SK-N-SH (cell line): ENCODE results near the gene P4HTM. TPM values are rescaled to one million over a fixed set of nuclear protein-coding genes. Genes with fewer than 3 reads are reported as not detected.

Source experiments
- CTCF ChIA-PET: fragments of 300-600, 350-600 bp; formaldehyde crosslinking; extraction: SDS; loops from one replicate; lab custom pipeline; 2021; lab: Yijun Ruan, JAX
- POLR2A ChIA-PET: fragments of 350-600 bp; sonication (Branson Sonifier 250); formaldehyde crosslinking; extraction: SDS; loops from one replicate; lab custom pipeline; 2020; ENCODE audit warnings: antibody characterized with exemption, inconsistent platforms; lab: Yijun Ruan, JAX
- DNase-seq: peaks from one replicate; pipeline ENCODE4 v3.0.0; 2012
- H2AFZ ChIP-seq: fragments of 200-600 bp; sonication (generic); 2 replicates; pipeline ENCODE4 v1.8.1; 2016; ENCODE audit warnings: antibody characterized with exemption, mild to moderate bottlenecking, low read depth
- H3F3A ChIP-seq: fragments of 200-600 bp; sonication (generic); replicated peaks from 2 replicates; pipeline ENCODE3; 2016; ENCODE audit warnings: antibody characterized with exemption, mild to moderate bottlenecking; ENCODE audit not compliant: insufficient read depth
- H3K27ac ChIP-seq, 2 experiments: fragments of 200-500 bp in 1 of 2; fragments of 200-600 bp in 1 of 2; sonication (Bioruptor generic) in 1 of 2; sonication (generic), shearing (Covaris generic) in 1 of 2; 2 replicates each; pipeline versions ENCODE4 v1.5.1 to v1.6.1; 2014 to 2016; ENCODE audit warnings: low read depth in 2 of 2, inconsistent platforms in 1 of 2, low read length in 1 of 2, mild to moderate bottlenecking in 1 of 2, mixed read lengths in 1 of 2
- H3K27me3 ChIP-seq: fragments of 200-600 bp; sonication (generic), shearing (Covaris generic); 2 replicates; pipeline ENCODE4 v1.6.1; 2016; ENCODE audit warnings: mixed run types; ENCODE audit not compliant: insufficient read depth
- H3K36me3 ChIP-seq, 2 experiments: fragments of 200-500 bp in 1 of 2; fragments of 200-600 bp in 1 of 2; sonication (Bioruptor generic) in 1 of 2; sonication (generic) in 1 of 2; replicated peaks in 1 of 2; 2 replicates each; pipeline versions ENCODE3 to v1.5.1; 2014 to 2016; ENCODE audit warnings: low read length in 1 of 2, mild to moderate bottlenecking in 1 of 2; ENCODE audit not compliant: insufficient read depth in 2 of 2, control insufficient read depth in 1 of 2
- H3K4me1 ChIP-seq, 2 experiments: fragments of 200-500 bp in 1 of 2; fragments of 200-600 bp in 1 of 2; sonication (Bioruptor generic) in 1 of 2; sonication (generic), shearing (Covaris generic) in 1 of 2; 2 replicates each; pipeline versions ENCODE4 v1.5.1 to v1.6.1; 2014 to 2016; ENCODE audit warnings: low read depth in 1 of 2, low read length in 1 of 2, mixed run types in 1 of 2; ENCODE audit not compliant: insufficient read depth in 2 of 2, control insufficient read depth in 1 of 2
- H3K4me2 ChIP-seq: fragments of 200-600 bp; sonication (generic), shearing (Covaris generic); 2 replicates; pipeline ENCODE4 v1.6.1; 2017; ENCODE audit warnings: mixed run types
- H3K4me3 ChIP-seq, 2 experiments: fragments of 200-500 bp in 1 of 2; fragments of 200-600 bp in 1 of 2; sonication (Bioruptor generic) in 1 of 2; sonication (generic), shearing (Covaris generic) in 1 of 2; 2 replicates each; pipeline versions ENCODE4 v1.5.1 to v1.8.1; 2014 to 2016; ENCODE audit warnings: low read depth in 2 of 2, inconsistent platforms in 1 of 2, low read length in 1 of 2, mild to moderate bottlenecking in 1 of 2, mixed read lengths in 1 of 2, moderate library complexity in 1 of 2
- H3K79me2 ChIP-seq: fragments of 200-600 bp; sonication (generic); 2 replicates; pipeline ENCODE4 v1.8.1; 2017; ENCODE audit warnings: mild to moderate bottlenecking; ENCODE audit not compliant: insufficient read depth
- H3K9ac ChIP-seq: fragments of 200-600 bp; sonication (generic); 2 replicates; pipeline ENCODE4 v1.6.1; 2017; ENCODE audit warnings: mixed run types
- H3K9me2 ChIP-seq: fragments of 200-600 bp; sonication (generic); 2 replicates; pipeline ENCODE4 v1.6.1; 2017; ENCODE audit warnings: mixed run types
- H3K9me3 ChIP-seq: fragments of 200-600 bp; sonication (generic); 2 replicates; pipeline ENCODE4 v1.6.1; 2017; ENCODE audit warnings: mixed run types, mild to moderate bottlenecking, moderate library complexity
- H4K20me1 ChIP-seq: fragments of 200-600 bp; sonication (generic); 2 replicates; pipeline ENCODE4 v1.6.1; 2017; ENCODE audit warnings: mild to moderate bottlenecking, mixed run types; ENCODE audit not compliant: insufficient read depth
- EP300 ChIP-seq, 2 experiments: IDR thresholded peaks; 2 replicates each; pipeline versions ENCODE4 v1.4.0 to v1.6.1; 2012; ENCODE audit warnings: borderline replicate concordance in 1 of 2, low read depth in 1 of 2, low read length in 1 of 2
- GABPA ChIP-seq: IDR thresholded peaks from 2 replicates; pipeline ENCODE4 v1.4.0; 2012; ENCODE audit warnings: low read depth, mild to moderate bottlenecking
- GATA2 ChIP-seq: sonication (generic); formaldehyde crosslinking; IDR thresholded peaks from 2 replicates; pipeline ENCODE4 v1.5.0; 2020; ENCODE audit warnings: mild to moderate bottlenecking, missing genetic modification reagents
- NRF1 ChIP-seq: IDR thresholded peaks from 2 replicates; pipeline ENCODE4 v1.6.1; 2012; ENCODE audit warnings: low read depth, mild to moderate bottlenecking, low read length
- POLR2AphosphoS5 ChIP-seq: IDR thresholded peaks from 2 replicates; pipeline ENCODE4 v1.6.1; 2012; ENCODE audit warnings: low read depth, low read length
- RCOR1 ChIP-seq: fragments of 150-350 bp; IDR thresholded peaks from 2 replicates; pipeline ENCODE4 v1.6.1; 2017; ENCODE audit warnings: antibody characterized with exemption, low read length
- TCF12 ChIP-seq: IDR thresholded peaks from 2 replicates; pipeline ENCODE4 v1.4.0; 2012
- WGBS: methylation state at CpG from one replicate; pipeline ENCODE4 v1.1.6; 2017; ENCODE audit warnings: low lambda C conversion rate; 5-methylcytosine and 5-hydroxymethylcytosine counted together
- polyA plus RNA-seq, 3 experiments: library from polyadenylated mRNA; depleted of rRNA; stranded (reverse); fragments of >200 nt; gene quantifications; 2 replicates each; pipeline ENCODE4 v1.2.3, GENCODE V29; 2012
- TF ChIP-seq, protein P1 (sequence below): IDR thresholded peaks from 2 replicates; pipeline ENCODE4 v1.4.0; 2012; ENCODE audit warnings: low read depth, borderline replicate concordance
- TF ChIP-seq, protein P2 (sequence below): fragments of 200-600 bp; sonication (generic); IDR thresholded peaks from 2 replicates; pipeline ENCODE4 v1.6.1; 2017; ENCODE audit warnings: antibody characterized with exemption, mild to moderate bottlenecking, moderate library complexity

The P4HTM gene
- polyA plus RNA-seq, 1 of the 3 experiments (the other 2 are of a cell fraction): 21.0 TPM

DNA sequence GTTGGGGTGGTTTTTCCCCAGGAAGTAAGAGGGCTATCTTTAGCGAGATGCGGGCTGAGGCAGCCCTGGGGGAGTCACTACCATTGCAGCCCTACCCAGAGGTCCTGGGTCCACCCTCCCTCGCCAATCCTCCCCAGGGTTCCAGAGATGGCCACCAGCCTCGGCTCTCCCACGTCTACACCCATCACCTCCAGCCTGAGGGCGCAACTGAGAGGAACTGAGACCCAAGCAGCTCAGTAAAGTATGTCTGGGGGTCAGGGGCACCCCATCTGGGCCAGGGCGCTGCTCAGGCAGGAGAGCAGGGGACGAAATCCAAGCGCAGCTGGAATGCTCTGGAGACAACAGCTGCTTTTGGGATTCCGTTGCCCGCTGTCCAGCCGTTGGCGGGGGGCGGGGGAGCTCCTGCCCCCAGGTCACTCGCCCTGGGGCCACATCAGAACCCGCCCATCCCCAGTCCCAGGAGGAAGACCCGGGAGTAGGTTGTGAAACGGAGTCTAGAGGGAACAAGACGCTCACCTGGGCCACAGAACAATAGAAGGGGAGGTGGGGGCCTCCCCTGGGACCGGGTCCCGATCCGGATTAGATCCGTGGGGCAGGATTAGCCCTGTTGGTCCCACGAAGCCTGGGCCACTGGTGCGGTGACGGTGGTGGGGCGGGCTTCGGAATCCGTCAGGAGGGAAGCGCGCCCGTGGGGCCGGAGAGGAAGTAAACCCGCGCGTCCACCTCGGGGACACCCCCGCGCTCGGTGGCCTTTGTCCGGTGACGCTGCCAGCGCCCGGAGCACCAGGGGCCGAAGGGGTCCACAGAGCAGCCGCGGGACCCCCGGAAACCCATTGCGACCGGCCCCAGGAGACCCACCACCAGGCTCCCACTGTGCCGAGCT lies 30.5 kb downstream of the P4HTM start:
- Histone ChIP-seq H2AFZ (0 out of 2 replicates have a peak overlapping the region, but pooled peaks have one; percentile 40), H3K9ac (peak overlapping the region; percentile 99), H3K4me3 (peak overlapping the region; percentile 87 to 94), H4K20me1 (no peaks in the 10 kb centered on the region), H3K27ac (peak overlapping the region; percentile 90 to 99), H3K36me3 (peaks cover 30 to 33% of the 10 kb centered on the region in 2 experiments), H3K27me3 (no peaks in the 10 kb centered on the region), H3K9me2 (no peaks in the 10 kb centered on the region), H3K9me3 (no peaks in the 10 kb centered on the region), H3K4me1 (peaks cover 0 to 40% of the 10 kb centered on the region in 2 experiments; a peak in 1 of 4 replicates), H3K4me2 (peak overlapping the region; percentile 97), H3K79me2 (peaks cover 69% of the 10 kb centered on the region)
- peak; percentile 55 for DNase-seq
- WGBS: 7% methylated on average over 9 of the region's 51 CpGs
- POLR2A ChIA-PET: interaction anchor here (0.8 to 4.6 kb wide), 11 partner anchors 8 to 338 kb away, joined by 3 to 80 read pairs (median 5); partner anchors contain the start of genes GPX1, IMPDH2, PRKAR2A and QRICH1
- CTCF ChIA-PET: interaction anchor here (0.9 to 14.2 kb wide), 9 partner anchors 8 to 429 kb away, joined by 3 to 114 read pairs (median 13); partner anchors contain the start of genes IMPDH2, KLHDC8B, P4HTM and QRICH1
- TF ChIP-seq, protein P1, sequence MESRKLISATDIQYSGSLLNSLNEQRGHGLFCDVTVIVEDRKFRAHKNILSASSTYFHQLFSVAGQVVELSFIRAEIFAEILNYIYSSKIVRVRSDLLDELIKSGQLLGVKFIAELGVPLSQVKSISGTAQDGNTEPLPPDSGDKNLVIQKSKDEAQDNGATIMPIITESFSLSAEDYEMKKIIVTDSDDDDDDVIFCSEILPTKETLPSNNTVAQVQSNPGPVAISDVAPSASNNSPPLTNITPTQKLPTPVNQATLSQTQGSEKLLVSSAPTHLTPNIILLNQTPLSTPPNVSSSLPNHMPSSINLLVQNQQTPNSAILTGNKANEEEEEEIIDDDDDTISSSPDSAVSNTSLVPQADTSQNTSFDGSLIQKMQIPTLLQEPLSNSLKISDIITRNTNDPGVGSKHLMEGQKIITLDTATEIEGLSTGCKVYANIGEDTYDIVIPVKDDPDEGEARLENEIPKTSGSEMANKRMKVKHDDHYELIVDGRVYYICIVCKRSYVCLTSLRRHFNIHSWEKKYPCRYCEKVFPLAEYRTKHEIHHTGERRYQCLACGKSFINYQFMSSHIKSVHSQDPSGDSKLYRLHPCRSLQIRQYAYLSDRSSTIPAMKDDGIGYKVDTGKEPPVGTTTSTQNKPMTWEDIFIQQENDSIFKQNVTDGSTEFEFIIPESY: no peak
- TF ChIP-seq POLR2AphosphoS5: 0 out of 2 replicates have a peak, but pooled peaks have one; percentile 9
- TF ChIP-seq RCOR1: no peak
- TF ChIP-seq NRF1: no peak
- TF ChIP-seq GATA2 (CRISPR knock-in tag): no peak
- TF ChIP-seq, protein P2, sequence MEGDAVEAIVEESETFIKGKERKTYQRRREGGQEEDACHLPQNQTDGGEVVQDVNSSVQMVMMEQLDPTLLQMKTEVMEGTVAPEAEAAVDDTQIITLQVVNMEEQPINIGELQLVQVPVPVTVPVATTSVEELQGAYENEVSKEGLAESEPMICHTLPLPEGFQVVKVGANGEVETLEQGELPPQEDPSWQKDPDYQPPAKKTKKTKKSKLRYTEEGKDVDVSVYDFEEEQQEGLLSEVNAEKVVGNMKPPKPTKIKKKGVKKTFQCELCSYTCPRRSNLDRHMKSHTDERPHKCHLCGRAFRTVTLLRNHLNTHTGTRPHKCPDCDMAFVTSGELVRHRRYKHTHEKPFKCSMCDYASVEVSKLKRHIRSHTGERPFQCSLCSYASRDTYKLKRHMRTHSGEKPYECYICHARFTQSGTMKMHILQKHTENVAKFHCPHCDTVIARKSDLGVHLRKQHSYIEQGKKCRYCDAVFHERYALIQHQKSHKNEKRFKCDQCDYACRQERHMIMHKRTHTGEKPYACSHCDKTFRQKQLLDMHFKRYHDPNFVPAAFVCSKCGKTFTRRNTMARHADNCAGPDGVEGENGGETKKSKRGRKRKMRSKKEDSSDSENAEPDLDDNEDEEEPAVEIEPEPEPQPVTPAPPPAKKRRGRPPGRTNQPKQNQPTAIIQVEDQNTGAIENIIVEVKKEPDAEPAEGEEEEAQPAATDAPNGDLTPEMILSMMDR: no peak
- TF ChIP-seq GABPA: no peak
- TF ChIP-seq EP300 (IDR thresholded peaks at IDR 0.05; ENCODE audit: borderline replicate concordance in 1 of 2, low read depth in 1 of 2, low read length in 1 of 2): no peak
- 0 out of 2 replicates have a peak, but pooled peaks have one; percentile 4 for TF ChIP-seq TCF12
- TF ChIP-seq, all 33 proteins: peak for 2
- H3F3A ChIP-seq: peaks cover 41% of the 10 kb centered on the region
